Prostate gland (tissue), 2 donors: ENCODE results near the gene THSD4.

Experiments
- POLR2A ChIP-seq: fragments of 450-650 bp; IDR thresholded peaks from one replicate; pipeline ENCODE4 v1.6.1; 2016; ENCODE audit warnings: antibody characterized with exemption, mild to moderate bottlenecking
- POLR2AphosphoS5 ChIP-seq: sonication (generic); formaldehyde crosslinking; IDR thresholded peaks from one replicate; pipeline ENCODE4 v1.6.1; 2017; ENCODE audit warnings: antibody characterized with exemption
- TF ChIP-seq, protein P1 (sequence below), 4 experiments: fragments of 200-600 bp in 2 of 4; fragments of 450-650 bp in 2 of 4; sonication (generic) in 2 of 4; IDR thresholded peaks; 1 replicate in 3 of 4; 2 replicates in 1 of 4; pipeline ENCODE4 v1.5.1; 2016 to 2019; ENCODE audit warnings: antibody characterized with exemption in 4 of 4, mild to moderate bottlenecking in 2 of 4, moderate library complexity in 2 of 4

GRCh38 chr15:71202712-71203111, 87.4 kb downstream of the THSD4 start:
- TF ChIP-seq, protein P1, sequence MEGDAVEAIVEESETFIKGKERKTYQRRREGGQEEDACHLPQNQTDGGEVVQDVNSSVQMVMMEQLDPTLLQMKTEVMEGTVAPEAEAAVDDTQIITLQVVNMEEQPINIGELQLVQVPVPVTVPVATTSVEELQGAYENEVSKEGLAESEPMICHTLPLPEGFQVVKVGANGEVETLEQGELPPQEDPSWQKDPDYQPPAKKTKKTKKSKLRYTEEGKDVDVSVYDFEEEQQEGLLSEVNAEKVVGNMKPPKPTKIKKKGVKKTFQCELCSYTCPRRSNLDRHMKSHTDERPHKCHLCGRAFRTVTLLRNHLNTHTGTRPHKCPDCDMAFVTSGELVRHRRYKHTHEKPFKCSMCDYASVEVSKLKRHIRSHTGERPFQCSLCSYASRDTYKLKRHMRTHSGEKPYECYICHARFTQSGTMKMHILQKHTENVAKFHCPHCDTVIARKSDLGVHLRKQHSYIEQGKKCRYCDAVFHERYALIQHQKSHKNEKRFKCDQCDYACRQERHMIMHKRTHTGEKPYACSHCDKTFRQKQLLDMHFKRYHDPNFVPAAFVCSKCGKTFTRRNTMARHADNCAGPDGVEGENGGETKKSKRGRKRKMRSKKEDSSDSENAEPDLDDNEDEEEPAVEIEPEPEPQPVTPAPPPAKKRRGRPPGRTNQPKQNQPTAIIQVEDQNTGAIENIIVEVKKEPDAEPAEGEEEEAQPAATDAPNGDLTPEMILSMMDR (IDR thresholded peaks at IDR 0.05), result no peak
- TF ChIP-seq POLR2A, result no peak
- TF ChIP-seq POLR2AphosphoS5, result no peak
